LNCaP clone FGC (cell line): ENCODE measurements around the gene HMCN2.
A peak's percentile ranks its signal among the peaks of the same experiment; 100 is the strongest.

Experiments used
- DNase-seq: peaks from one replicate; pipeline ENCODE4 v3.0.0-alpha.2; 2011; ENCODE audit warnings: low read depth
- H3K4me3 ChIP-seq: 2 replicates; pipeline ENCODE4 v1.5.1; 2011; ENCODE audit warnings: mild to moderate bottlenecking, low read depth, low read length, control low read depth
- CTCF ChIP-seq: IDR thresholded peaks from 2 replicates; pipeline ENCODE4 v1.5.1; 2012; ENCODE audit warnings: mild to moderate bottlenecking; ENCODE audit not compliant: control insufficient read depth, insufficient read depth; ENCODE audit errors: extremely low read depth

The HMCN2 gene

DNA sequence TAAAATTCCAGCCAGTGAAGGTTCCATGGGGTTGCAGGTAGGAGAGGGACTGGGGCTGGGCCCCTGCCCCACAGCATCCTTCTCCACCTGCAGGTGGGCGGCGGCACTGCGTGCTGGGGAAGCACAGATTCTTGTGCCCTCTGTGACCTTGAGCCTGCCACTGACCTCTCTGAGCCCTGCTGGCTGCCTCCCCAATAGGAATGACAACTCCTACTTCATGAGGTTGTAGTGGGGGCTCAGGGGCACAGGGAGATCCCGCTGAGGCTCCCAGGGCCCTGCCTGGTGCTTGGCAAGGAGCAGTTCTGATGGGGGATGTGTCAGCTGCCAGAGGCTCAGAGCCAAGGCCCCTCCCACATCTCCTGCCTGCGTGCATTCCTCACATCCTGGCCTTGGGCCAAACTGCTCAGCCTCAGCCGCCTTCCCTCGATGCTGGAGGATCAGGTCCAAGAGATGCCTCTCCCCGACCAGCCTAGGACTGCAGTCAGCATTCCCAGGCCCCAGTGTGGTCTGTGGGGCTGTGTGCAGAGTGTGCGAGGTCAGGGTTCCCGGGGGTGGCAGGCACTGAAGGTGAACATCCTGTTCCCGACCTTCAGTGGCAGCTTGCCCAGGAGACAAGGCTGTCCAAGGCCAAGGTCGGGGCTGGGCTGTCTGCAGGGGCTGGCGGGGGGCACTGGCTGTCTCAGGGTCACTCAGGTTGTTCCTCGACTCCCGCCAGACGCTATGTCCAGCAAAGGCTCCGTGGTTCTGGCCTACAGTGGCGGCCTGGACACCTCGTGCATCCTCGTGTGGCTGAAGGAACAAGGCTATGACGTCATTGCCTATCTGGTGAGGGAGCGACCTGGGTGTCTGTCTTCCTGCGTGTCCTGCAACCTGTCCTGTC lies 186.2 kb downstream of the HMCN2 start:
- peak; percentile 62 for DNase-seq
- TF ChIP-seq CTCF: peak; percentile 35
- no peak overlapping the region for H3K4me3 ChIP-seq

DNA sequence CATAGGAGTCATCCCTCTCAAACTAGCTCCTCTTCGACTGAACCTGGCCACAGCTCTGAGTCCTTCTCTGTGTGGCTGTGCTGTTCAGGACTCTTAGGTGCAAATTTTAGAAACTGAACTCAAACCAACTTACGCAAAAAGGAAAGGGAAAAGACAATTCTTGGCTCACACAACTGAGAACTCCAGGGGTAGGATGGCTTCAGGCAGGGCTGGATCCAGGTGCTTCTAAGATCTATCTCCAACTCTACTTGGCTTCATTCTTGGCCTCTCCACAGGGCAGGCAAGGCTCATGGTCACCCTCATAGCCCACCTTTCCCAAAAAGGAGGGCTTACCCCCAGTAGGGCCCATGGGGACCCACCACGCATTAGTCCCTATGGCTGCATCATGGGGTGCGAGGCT lies 187.3 kb downstream of the HMCN2 start:
- no peak overlapping the region for H3K4me3 ChIP-seq
- TF ChIP-seq CTCF: no peak

DNA sequence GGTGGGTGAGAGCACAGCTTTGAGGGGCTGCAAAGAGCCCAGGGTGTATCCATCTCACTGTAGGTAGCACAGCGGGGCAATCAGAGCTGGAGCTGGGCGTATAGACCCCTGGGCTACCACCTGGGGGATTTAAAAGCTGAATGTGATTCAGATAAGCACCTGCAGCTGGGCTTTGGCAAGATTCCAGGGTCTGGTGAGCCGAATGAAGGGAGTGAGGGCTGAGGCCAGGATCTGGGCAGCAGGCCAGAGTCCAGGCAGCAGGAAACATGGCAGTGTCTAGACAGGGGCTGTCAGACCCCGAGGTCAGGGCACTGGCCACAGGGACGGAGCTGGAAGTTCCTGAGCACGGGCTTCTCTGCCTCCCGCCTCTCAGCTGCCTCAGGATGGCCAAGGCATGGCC lies 187.9 kb downstream of the HMCN2 start:
- H3K4me3 ChIP-seq: no peak overlapping the region
- no peak for DNase-seq
- no peak for TF ChIP-seq CTCF

More for the DNA sequence above, 187.3 kb downstream of the HMCN2 start:
- no peak for DNase-seq

- TF ChIP-seq CTCF: no peak
- H3K4me3 ChIP-seq: no peak overlapping the region
- DNase-seq: no peak
Measured at GRCh38 chr9:130454096-130454811, 188.7 kb downstream of the HMCN2 start.

DNA sequence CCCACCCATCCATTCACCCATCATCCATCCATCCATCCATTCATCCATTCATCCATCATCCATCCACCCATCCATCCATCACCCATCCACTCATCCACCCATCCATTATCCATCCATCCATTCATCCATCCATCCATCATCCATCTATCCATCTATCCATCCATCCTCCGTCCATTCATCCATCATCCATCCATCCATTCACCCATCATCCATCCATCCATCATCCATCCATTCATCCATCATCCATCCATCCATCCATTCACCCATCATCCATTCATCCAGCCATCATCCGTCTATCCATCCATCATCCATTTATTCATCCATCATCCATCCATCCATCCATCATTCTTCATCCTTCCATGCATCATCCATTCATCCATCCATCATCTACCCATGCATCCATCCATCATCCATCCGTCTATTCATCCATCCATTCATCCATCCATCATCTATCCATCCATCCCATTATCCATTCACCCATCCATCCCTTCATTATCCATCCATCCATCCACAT lies 189.3 kb downstream of the HMCN2 start:
- no peak for TF ChIP-seq CTCF
- DNase-seq: no peak
- no peak overlapping the region for H3K4me3 ChIP-seq

- no peak for DNase-seq
- no peak overlapping the region for H3K4me3 ChIP-seq
- no peak for TF ChIP-seq CTCF
Measured at GRCh38 chr9:130458027-130458803, 192.7 kb downstream of the HMCN2 start.
